DMS53 (cell line): ENCODE results near the gene OR13A1.
"Not testable (repeated sequence)": the region's sequence is repeated elsewhere in the genome, so short reads cannot be mapped to it uniquely, and the experiment has no call there.

Source experiments
- DNase-seq: peaks from one replicate; lab custom pipeline; 2025; lab: John Stamatoyannopoulos, UW

Gene OR13A1, protein sequence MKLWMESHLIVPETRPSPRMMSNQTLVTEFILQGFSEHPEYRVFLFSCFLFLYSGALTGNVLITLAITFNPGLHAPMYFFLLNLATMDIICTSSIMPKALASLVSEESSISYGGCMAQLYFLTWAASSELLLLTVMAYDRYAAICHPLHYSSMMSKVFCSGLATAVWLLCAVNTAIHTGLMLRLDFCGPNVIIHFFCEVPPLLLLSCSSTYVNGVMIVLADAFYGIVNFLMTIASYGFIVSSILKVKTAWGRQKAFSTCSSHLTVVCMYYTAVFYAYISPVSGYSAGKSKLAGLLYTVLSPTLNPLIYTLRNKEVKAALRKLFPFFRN

GRCh38 chr10:45315508-45315907, at the start of gene OR13A1:
OR13A1 (minus strand) TSS chr10:45315608; CDS start chr10:45304422, 11,186 bp downstream.
- DNase-seq: no peak

- peak; percentile 67 for DNase-seq
Measured at GRCh38 chr10:45361983-45362799, 46.8 kb upstream of the OR13A1 start.

- peak; percentile 72 for DNase-seq
Measured at GRCh38 chr10:45358961-45359360, 43.6 kb upstream of the OR13A1 start.

DNA sequence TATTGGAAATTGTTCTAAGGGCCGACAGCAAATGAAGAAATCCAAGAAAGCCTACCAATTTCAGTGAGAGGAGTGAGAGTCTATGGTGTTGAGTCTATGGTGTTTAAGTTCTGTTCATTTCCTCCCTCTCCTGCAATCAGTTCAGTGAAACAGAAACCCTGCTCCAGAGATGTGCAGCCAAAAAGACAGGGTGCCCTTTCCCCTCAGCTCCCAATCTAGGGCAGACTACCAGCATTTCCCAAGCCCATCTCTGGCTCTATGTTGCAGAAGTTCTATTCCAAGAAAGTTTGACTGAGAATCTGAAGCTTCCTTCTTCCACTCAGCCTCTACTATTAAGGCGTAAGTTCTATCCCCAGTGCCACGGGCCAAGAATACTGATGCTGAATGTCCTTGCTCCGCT, 40.1 kb upstream of the OR13A1 start:
- no peak for DNase-seq

DNA sequence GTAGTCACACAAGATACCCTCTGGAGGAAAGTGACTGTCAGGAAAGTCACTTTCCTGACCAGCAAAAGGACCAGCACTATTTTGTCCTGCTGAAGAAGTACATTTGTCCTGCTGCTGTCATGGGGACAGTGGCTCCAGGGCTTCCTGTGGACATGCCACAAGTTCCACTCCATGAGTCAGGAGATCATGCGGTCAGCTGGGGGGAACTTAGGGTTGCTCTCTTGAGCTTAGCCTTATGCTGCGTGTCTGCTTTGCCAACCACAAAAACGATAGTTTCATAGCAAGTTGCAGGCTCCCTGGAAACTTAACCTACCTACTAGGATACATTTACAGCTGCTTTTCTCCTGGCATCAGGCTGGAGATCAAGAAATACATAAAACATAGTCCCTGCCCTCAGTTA, 38.9 kb upstream of the OR13A1 start:
- DNase-seq: no peak

DNA sequence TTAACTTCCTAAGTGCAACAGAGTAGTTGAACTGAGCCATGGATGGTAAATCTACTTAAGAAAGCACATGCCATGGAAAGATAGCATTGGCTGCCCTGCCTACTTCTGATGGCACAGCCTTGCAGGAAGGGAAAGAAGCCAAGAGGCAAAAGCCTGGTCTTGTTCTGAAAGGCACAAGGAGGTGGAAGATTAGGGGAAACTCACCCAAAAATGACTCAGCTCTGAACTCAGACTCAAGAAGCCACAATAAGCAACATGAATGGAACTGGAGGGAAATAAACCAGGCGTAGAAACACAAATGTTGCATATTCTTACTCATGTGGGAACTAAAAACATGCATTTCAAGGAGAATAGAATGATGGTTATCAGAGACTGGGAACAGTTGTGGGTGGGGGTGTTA, 37.8 kb upstream of the OR13A1 start:
- no peak for DNase-seq

GRCh38 chr10:45348196-45348765, 32.9 kb upstream of the OR13A1 start:
- DNase-seq: not testable (repeated sequence)

GRCh38 chr10:45347464-45347863, 32.1 kb upstream of the OR13A1 start:
- DNase-seq: not testable (repeated sequence)

DNA sequence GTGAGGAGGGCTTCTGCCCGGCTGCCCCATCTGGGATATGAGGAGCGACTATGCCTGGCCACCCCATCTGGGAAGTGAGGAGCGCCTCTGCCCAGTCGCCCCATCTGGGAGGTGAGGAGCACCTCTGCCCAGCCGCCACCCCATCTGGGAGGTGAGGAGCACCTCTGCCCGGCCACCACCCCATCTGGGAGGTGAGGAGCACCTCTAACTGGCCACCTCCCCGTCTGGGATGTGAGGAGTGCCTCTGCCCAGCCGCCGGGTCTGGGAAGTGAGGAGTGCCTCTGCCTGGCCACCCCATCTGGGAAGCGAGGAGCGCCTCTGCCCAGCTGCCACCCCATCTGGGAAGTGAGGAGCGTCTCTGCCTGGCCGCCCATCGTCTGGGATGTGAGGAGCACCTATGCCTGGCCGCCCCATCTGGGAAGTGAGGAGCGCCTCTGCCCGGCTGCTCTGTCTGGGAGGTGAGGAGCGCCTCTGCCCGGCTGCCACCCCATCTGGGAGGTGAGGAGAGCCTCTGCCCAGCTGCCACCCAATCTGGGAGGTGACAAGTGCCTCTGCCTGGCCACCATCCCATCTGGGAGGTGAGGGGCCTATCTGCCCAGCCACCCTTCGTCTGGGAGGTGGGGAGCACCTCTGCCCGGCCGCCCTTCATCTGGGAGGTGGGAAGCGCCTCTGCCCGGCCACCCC, 31.4 kb upstream of the OR13A1 start:
- not testable (repeated sequence) for DNase-seq

DNA sequence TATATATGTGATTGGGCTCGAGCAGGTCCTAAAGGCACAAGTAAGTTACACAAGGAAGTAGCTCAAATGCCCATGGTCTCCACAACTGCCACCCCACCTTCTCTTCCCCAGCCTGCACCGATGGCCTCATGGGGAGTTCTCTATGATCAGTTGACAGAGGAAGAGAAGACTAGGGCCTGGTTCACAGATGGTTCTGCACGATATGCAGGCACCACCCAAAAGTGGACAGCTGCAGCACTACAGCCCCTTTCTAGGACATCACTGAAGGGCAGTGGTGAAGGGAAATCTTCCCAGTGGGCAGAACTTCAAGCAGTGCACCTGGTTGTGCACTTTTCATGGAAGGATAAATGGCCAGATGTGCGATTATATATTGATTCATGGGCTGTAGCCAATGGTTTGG, 25.0 kb upstream of the OR13A1 start:
- DNase-seq: not testable (repeated sequence)

DNA sequence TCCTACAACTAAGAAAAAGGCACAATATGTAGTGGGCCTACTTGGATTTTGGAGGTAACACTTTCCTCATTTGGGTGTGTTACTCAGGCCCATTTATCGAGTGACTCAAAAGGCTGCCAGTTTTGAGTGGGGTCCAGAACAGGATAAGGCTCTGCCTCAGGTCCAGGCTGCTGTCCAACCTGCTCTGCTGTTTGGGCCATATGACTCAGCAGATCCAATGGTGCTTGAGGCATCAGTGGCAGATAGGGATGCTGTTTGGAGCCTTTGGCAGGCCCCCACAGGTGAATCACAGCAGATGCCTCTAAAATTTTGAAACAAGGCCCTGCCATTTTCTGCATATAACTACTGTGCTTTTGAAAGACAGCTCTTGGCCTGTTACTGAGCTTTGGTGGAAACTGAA, 24.5 kb upstream of the OR13A1 start:
- no peak for DNase-seq

DNA sequence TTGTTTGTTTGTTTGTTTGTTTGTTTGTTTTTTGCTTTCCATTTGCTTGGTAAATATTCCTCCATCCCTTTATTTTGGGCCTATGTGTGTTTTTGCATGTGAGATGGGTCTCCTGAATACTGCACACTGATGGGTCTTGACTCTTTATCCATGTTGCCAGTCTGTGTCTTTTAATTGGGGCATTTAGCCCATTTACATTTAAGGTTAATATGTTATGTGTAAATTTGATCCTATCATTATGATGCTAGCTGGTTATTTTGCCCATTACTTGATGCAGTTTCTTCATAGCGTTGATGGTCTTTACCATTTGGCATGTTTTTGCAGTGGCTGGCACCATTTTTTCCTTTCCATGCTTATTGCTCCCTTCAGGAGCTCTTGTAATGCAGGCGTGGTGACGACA, 16.4 kb upstream of the OR13A1 start:
- not testable (repeated sequence) for DNase-seq

GRCh38 chr10:45326864-45327263, 11.5 kb upstream of the OR13A1 start:
- DNase-seq: not testable (repeated sequence)

DNA sequence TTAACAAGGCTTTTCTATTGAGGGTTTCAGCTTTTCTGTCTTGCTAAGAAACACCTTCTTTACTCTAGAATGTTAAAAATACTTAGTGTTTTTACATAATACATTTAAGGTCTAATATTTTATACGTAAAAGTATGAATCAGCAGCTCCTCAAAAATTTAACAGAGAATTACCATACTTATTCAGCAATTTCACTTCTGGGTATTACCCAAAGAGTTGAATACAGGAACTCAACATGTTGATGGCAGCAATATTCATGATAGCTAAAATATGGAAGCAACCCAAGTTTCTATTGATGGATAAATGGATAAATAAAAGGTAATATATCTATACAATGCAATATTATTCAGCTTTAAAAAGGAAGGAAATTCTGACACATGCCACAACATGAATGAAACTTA, 9.7 kb upstream of the OR13A1 start:
- DNase-seq: no peak

GRCh38 chr10:45319702-45320101, 4.3 kb upstream of the OR13A1 start:
- no peak for DNase-seq

GRCh38 chr10:45313264-45313873, 2.0 kb downstream of the OR13A1 start:
- no peak for DNase-seq

- DNase-seq: peak; percentile 38
Measured at GRCh38 chr10:45308707-45309106, 6.7 kb downstream of the OR13A1 start.

DNA sequence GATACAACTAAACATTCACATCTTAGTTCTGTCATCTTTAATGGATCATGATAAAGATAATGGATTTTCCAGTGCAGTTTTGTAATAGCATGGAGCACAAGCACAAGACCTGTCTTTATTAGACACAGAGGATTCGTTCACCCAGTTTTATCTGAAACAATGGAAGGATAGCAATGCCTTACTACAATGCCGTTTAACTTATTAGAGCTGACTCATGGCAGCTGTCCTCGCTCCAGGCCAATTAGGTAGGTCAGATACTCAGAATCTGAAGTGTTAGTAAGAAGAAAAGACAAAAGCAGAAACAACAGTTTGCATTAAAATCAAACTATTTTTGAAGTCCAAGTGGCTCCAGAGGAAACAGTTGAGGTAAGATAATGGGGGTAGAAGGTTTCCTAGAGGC, 12.8 kb downstream of the OR13A1 start:
- no peak for DNase-seq

- not testable (repeated sequence) for DNase-seq
Measured at GRCh38 chr10:45298341-45298955, 17.0 kb downstream of the OR13A1 start.

GRCh38 chr10:45294681-45295080, 20.7 kb downstream of the OR13A1 start:
- no peak for DNase-seq

GRCh38 chr10:45286980-45287379, 28.4 kb downstream of the OR13A1 start:
- DNase-seq: no peak
